ENCODE data around the gene TM9SF3. TPM values are rescaled to one million over a fixed set of nuclear protein-coding genes. Genes with fewer than 3 reads are reported as not detected.

The TM9SF3 gene
- total RNA-seq, 1 donor from 2014 or later, result 192 TPM

GRCh38 chr10:96584035-96584434 lies 2.8 kb downstream of the TM9SF3 start:
- no peak overlapping the region for H3K27ac Mint-ChIP-seq (ENCODE audit: unreplicated experiment)
- H3K4me1 Mint-ChIP-seq (ENCODE audit: low read depth), result peaks cover 56% of the 10 kb centered on the region
- TF ChIP-seq CTCF (IDR thresholded peaks at IDR 0.05), result no peak
- no peak overlapping the region for H3K4me3 Mint-ChIP-seq (ENCODE audit: unreplicated experiment)
- H3K36me3 Mint-ChIP-seq (ENCODE audit: low read depth), result peaks cover 1% of the 10 kb centered on the region
- no peak for DNase-seq (ENCODE audit: low spot score)
- H3K9me3 Mint-ChIP-seq (ENCODE audit: low read depth), result no peaks in the 10 kb centered on the region
- H3K27me3 Mint-ChIP-seq (ENCODE audit: low read depth), result no peaks in the 10 kb centered on the region

GRCh38 chr10:96579133-96579532 lies 7.7 kb downstream of the TM9SF3 start:
- no peak for TF ChIP-seq CTCF (IDR thresholded peaks at IDR 0.05)
- Mint-ChIP-seq H3K27me3 (ENCODE audit: low read depth) (no peaks in the 10 kb centered on the region), H3K4me1 (ENCODE audit: low read depth) (peaks cover 66% of the 10 kb centered on the region), H3K9me3 (ENCODE audit: low read depth) (no peaks in the 10 kb centered on the region), H3K4me3 (ENCODE audit: unreplicated experiment) (no peak overlapping the region), H3K27ac (ENCODE audit: unreplicated experiment) (peak overlapping the region; percentile 84), H3K36me3 (ENCODE audit: low read depth) (peaks cover 5% of the 10 kb centered on the region)
- DNase-seq (ENCODE audit: low spot score), result no peak

- Mint-ChIP-seq H3K4me3 (ENCODE audit: unreplicated experiment) (no peak overlapping the region), H3K27ac (ENCODE audit: unreplicated experiment) (peak overlapping the region; percentile 32), H3K36me3 (ENCODE audit: low read depth) (peaks cover 5% of the 10 kb centered on the region), H3K4me1 (ENCODE audit: low read depth) (peaks cover 62% of the 10 kb centered on the region), H3K27me3 (ENCODE audit: low read depth) (no peaks in the 10 kb centered on the region), H3K9me3 (ENCODE audit: low read depth) (no peaks in the 10 kb centered on the region)
- TF ChIP-seq CTCF (IDR thresholded peaks at IDR 0.05), result no peak
- DNase-seq (ENCODE audit: low spot score), result no peak
These were observed 8.2 kb downstream of the TM9SF3 start for GRCh38 chr10:96578633-96579032.

GRCh38 chr10:96578022-96578421 lies 8.8 kb downstream of the TM9SF3 start:
- Mint-ChIP-seq H3K4me3 (ENCODE audit: unreplicated experiment) (no peak overlapping the region), H3K9me3 (ENCODE audit: low read depth) (no peaks in the 10 kb centered on the region), H3K4me1 (ENCODE audit: low read depth) (peaks cover 63% of the 10 kb centered on the region), H3K27me3 (ENCODE audit: low read depth) (no peaks in the 10 kb centered on the region), H3K27ac (ENCODE audit: unreplicated experiment) (no peak overlapping the region), H3K36me3 (ENCODE audit: low read depth) (peaks cover 5% of the 10 kb centered on the region)
- TF ChIP-seq CTCF (IDR thresholded peaks at IDR 0.05), result no peak
- no peak for DNase-seq (ENCODE audit: low spot score)

- no peak for TF ChIP-seq CTCF (IDR thresholded peaks at IDR 0.05)
These were observed 9.7 kb downstream of the TM9SF3 start for GRCh38 chr10:96577069-96577468.

More at GRCh38 chr10:96577069-96577468, 9.7 kb downstream of the TM9SF3 start:
- Mint-ChIP-seq H3K9me3 (ENCODE audit: low read depth) (no peaks in the 10 kb centered on the region), H3K4me3 (ENCODE audit: unreplicated experiment) (no peak overlapping the region), H3K36me3 (ENCODE audit: low read depth) (peaks cover 5% of the 10 kb centered on the region), H3K27ac (ENCODE audit: unreplicated experiment) (no peak overlapping the region), H3K27me3 (ENCODE audit: low read depth) (no peaks in the 10 kb centered on the region), H3K4me1 (ENCODE audit: low read depth) (peaks cover 61% of the 10 kb centered on the region)
- DNase-seq (ENCODE audit: low spot score), result no peak
